Activated T-helper 2 cell treated with anti-CD3 and anti-CD28 coated beads, Interferon-gamma antibody, Interleukin-2, Interleukin-4, amounts not matched to agents 10 μg/mL and 5 μg/mL and 100 μg/mL, durations not matched to agents 14 hours and 24 hours and 36 hours (primary cell): Measurements from ENCODE around the gene HOXB13. TPM values are rescaled to one million over a fixed set of nuclear protein-coding genes. Genes with fewer than 3 reads are reported as not detected.

Source experiments
- DNase-seq: peaks from one replicate; pipeline ENCODE4 v3.0.0; 2021; ENCODE audit warnings: low spot score
- H3K27ac Mint-ChIP-seq: one replicate; pipeline ENCODE4 v1.8.0; 2021; ENCODE audit warnings: mixed read lengths
- H3K27me3 Mint-ChIP-seq: one replicate; pipeline ENCODE4 v1.8.0; 2021; ENCODE audit warnings: low read depth, mixed read lengths
- H3K36me3 Mint-ChIP-seq: one replicate; pipeline ENCODE4 v1.8.0; 2021; ENCODE audit warnings: low read depth, mixed read lengths
- H3K4me1 Mint-ChIP-seq: one replicate; pipeline ENCODE4 v1.8.0; 2021; ENCODE audit warnings: low read depth, mixed read lengths
- H3K4me3 Mint-ChIP-seq: one replicate; pipeline ENCODE4 v1.8.0; 2021; ENCODE audit warnings: low read depth, mild to moderate bottlenecking, moderate library complexity, mixed read lengths
- H3K9me3 Mint-ChIP-seq: one replicate; pipeline ENCODE4 v1.8.0; 2021; ENCODE audit warnings: mixed read lengths
- intact Hi-C: fragments of 100-400 bp; cut with micrococcal nuclease; formaldehyde crosslinking; loops from one replicate; pipeline ENCODE4 v1.15.1; 2023
- total RNA-seq: library from RNA; stranded (reverse); gene quantifications from 2 replicates; pipeline ENCODE4 v1.2.3, GENCODE V29; 2022

HOXB13 gene
- total RNA-seq: not detected in 2 replicates

GRCh38 chr17:48728232-48729231 is at the start of gene HOXB13:
Gene HOXB13, minus strand, starts transcription at chr17:48728750. Its CDS starts 157 bp downstream, at chr17:48728593.
- Mint-ChIP-seq H3K9me3 (no peaks in the 10 kb centered on the region), H3K36me3 (no peaks in the 10 kb centered on the region), H3K4me1 (peaks cover 18% of the 10 kb centered on the region), H3K27ac (no peak within 1 kb of the TSS), H3K27me3 (peaks cover 92% of the 10 kb centered on the region), H3K4me3 (no peak within 1 kb of the TSS)
- intact Hi-C loops: no loop called here
- no peak for DNase-seq

DNA sequence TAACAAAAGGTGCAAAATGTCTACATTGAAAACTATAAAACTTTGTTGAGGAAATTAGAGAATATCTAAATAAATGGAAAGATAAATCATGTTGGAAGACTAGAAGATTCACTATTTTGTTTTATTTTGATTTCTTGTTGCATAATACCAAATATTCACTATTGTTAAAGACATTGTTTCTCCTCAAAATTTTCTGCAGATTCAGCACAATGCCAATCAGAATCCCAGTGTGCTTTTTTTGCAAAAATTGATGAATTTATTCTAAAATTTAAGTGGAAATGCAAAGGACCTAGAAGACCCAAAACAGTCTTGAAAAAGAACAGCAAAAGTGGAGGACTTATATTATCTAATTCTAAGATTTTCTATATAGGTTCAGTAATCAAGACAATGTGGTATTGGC is 48.1 kb upstream of the HOXB13 start:
- H3K4me3 Mint-ChIP-seq: no peak overlapping the region
- intact Hi-C loops: no loop called here
- H3K36me3 Mint-ChIP-seq: no peaks in the 10 kb centered on the region
- no peak overlapping the region for H3K27ac Mint-ChIP-seq
- DNase-seq: no peak
- H3K9me3 Mint-ChIP-seq: no peaks in the 10 kb centered on the region
- peaks cover 29% of the 10 kb centered on the region for H3K27me3 Mint-ChIP-seq
- no peaks in the 10 kb centered on the region for H3K4me1 Mint-ChIP-seq

GRCh38 chr17:48773245-48773644 is 44.7 kb upstream of the HOXB13 start:
- Mint-ChIP-seq H3K36me3 (no peaks in the 10 kb centered on the region), H3K27ac (no peak overlapping the region), H3K4me3 (no peak overlapping the region), H3K9me3 (no peaks in the 10 kb centered on the region), H3K27me3 (peaks cover 27% of the 10 kb centered on the region), H3K4me1 (peaks cover 3% of the 10 kb centered on the region)
- intact Hi-C loops: no loop called here
- DNase-seq: no peak

DNA sequence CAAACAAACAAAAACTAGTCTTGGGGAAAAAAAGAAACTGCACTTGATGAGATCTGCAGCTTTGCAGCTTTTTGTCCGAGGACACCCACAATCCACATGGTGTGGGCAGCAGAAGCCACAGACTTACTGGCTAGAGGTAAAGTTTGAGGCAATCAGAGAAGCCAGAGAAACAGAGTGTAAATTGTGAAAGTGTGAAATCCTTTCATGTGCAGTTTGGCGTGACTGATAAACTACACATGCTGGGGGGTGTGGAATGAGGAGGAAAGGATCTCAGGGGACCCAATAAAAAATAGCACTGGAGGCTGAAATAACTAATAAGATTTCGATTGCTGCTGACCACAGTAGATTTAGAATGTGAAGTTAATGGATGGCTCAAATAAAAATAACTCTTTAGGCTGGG is 42.4 kb upstream of the HOXB13 start:
- Mint-ChIP-seq H3K9me3 (no peaks in the 10 kb centered on the region), H3K27ac (no peak overlapping the region), H3K36me3 (no peaks in the 10 kb centered on the region), H3K4me3 (no peak overlapping the region), H3K4me1 (peaks cover 3% of the 10 kb centered on the region), H3K27me3 (peaks cover 32% of the 10 kb centered on the region)
- DNase-seq: no peak
- intact Hi-C loops: no loop called here

DNA sequence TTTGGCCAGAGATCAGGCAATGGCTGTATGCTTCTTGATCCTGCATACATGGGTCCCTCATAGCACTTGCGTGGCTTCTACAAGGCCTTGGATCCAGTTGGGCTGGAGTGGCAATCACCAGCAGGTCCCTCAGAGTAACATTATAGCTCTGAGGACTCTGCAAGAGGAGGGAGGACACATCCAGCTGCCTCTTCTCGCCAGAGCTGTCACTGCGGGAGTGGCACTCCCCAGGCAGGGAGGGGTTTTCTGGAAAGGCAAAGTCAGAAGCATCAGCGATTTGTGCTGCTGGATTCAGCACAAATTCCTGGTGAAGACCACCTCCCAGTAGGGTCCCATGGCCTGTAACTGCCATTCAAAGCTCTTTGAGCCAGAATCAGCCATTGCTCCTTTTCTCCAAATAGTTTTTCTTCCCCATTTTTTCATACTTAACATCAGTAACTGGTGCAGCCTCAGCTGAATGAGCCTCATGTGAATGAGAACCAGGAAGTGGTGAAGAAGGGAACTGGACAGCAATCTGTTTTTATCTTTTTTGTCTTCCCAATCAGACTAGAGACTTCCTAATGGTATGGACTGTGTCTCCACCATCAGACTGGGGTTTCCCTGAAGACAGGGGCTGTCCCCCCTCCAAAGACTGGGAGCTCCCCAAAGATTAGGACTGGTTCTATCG is 40.6 kb upstream of the HOXB13 start:
- Mint-ChIP-seq H3K9me3 (no peaks in the 10 kb centered on the region), H3K36me3 (no peaks in the 10 kb centered on the region), H3K4me1 (peaks cover 3% of the 10 kb centered on the region), H3K27me3 (peaks cover 31% of the 10 kb centered on the region), H3K4me3 (no peak overlapping the region), H3K27ac (no peak overlapping the region)
- intact Hi-C loops: no loop called here
- no peak for DNase-seq

DNA sequence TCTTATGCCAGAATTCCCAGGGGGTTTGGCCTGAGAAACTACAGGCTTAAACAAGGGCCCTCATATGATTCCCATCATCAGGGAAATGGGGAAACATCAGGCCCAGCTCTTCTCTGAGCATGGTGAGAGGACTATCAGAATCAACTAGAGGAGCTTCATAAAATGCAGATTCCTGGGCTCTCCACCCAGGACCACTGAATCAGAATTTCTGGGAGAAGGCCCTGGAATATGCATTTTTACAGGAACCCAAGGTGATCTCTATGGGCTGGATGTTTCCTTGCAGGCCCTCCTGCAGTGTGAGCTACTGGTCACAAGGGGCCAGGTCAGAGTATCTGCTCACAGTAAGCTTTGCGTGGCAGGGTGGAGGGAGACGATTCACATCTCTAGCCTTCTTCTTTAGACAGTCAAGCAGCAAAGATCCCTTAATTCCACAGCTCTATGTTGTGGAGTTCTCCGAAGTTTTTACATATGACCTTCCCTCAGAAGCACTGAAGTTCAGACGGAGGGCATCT is 38.8 kb upstream of the HOXB13 start:
- Mint-ChIP-seq H3K9me3 (no peaks in the 10 kb centered on the region), H3K4me1 (peaks cover 3% of the 10 kb centered on the region), H3K4me3 (no peak overlapping the region), H3K27me3 (peaks cover 38% of the 10 kb centered on the region), H3K36me3 (no peaks in the 10 kb centered on the region), H3K27ac (no peak overlapping the region)
- intact Hi-C loops: no loop called here
- no peak for DNase-seq

GRCh38 chr17:48761114-48761513 is 32.6 kb upstream of the HOXB13 start:
- intact Hi-C loops: no loop called here
- Mint-ChIP-seq H3K27ac (no peak overlapping the region), H3K4me1 (no peaks in the 10 kb centered on the region), H3K4me3 (no peak overlapping the region), H3K36me3 (no peaks in the 10 kb centered on the region), H3K27me3 (peaks cover 56% of the 10 kb centered on the region), H3K9me3 (no peaks in the 10 kb centered on the region)
- DNase-seq: no peak

- DNase-seq: no peak
- peaks cover 63% of the 10 kb centered on the region for H3K27me3 Mint-ChIP-seq
- H3K9me3 Mint-ChIP-seq: no peaks in the 10 kb centered on the region
- H3K27ac Mint-ChIP-seq: no peak overlapping the region
- H3K4me3 Mint-ChIP-seq: no peak overlapping the region
- H3K4me1 Mint-ChIP-seq: no peaks in the 10 kb centered on the region
- intact Hi-C loops: no loop called here
- H3K36me3 Mint-ChIP-seq: no peaks in the 10 kb centered on the region
Measured at GRCh38 chr17:48760411-48760810, 31.9 kb upstream of the HOXB13 start.

DNA sequence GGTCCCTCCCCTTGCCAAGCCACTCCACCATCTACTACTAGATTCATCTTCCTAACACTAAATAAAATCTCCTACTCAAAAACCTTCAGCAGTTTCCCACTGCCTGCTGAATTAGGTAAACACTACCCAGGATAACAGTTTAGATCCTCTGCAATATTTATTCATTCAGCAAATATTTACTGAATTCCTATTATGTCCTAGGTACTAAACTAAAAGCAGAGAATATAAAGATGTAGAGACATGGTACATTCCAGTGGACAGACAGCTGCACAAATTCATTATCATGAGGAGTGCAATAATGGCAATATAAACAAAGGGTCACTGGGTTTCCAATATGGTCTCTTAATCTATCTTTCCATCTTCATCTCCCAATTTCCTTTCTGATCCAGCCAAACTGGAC is 30.7 kb upstream of the HOXB13 start:
- Mint-ChIP-seq H3K9me3 (no peaks in the 10 kb centered on the region), H3K36me3 (no peaks in the 10 kb centered on the region), H3K4me1 (no peaks in the 10 kb centered on the region), H3K27ac (no peak overlapping the region), H3K4me3 (no peak overlapping the region), H3K27me3 (peaks cover 67% of the 10 kb centered on the region)
- no peak for DNase-seq
- intact Hi-C loops: no loop called here

- intact Hi-C loops: no loop called here
Measured at GRCh38 chr17:48757524-48757961, 29.0 kb upstream of the HOXB13 start.

DNA sequence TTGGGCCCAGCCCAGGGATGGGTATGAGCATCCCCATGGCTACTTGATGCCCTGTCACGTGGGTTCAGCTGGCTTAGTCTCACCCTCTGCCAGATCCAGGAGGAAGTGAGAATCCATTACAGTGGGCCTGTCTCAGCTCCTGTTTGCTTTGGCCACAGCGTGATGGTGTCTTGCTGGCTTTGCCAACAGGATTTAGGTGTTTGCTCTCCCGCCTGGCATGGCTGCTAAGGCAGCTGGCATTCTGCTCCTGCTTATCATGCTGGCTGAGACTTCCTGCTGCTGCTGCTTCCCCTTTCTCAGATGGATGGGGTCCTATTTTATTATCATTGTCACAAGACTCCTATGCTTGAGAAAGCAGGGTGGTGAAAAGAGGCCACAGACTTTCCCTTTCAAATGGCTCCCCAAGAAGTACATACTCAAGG is 28.3 kb upstream of the HOXB13 start:
- intact Hi-C loops: no loop called here
- Mint-ChIP-seq H3K36me3 (no peaks in the 10 kb centered on the region), H3K4me1 (no peaks in the 10 kb centered on the region), H3K27me3 (peaks cover 75% of the 10 kb centered on the region), H3K4me3 (no peak overlapping the region), H3K9me3 (no peaks in the 10 kb centered on the region), H3K27ac (no peak overlapping the region)
- DNase-seq: no peak

More at GRCh38 chr17:48757524-48757961, 29.0 kb upstream of the HOXB13 start:
- H3K4me3 Mint-ChIP-seq: no peak overlapping the region
- no peaks in the 10 kb centered on the region for H3K4me1 Mint-ChIP-seq
- no peak overlapping the region for H3K27ac Mint-ChIP-seq
- no peaks in the 10 kb centered on the region for H3K9me3 Mint-ChIP-seq
- no peak for DNase-seq
- no peaks in the 10 kb centered on the region for H3K36me3 Mint-ChIP-seq
- peaks cover 74% of the 10 kb centered on the region for H3K27me3 Mint-ChIP-seq

- DNase-seq: no peak
- peaks cover 77% of the 10 kb centered on the region for H3K27me3 Mint-ChIP-seq
- intact Hi-C loops: no loop called here
- H3K4me1 Mint-ChIP-seq: no peaks in the 10 kb centered on the region
- no peaks in the 10 kb centered on the region for H3K36me3 Mint-ChIP-seq
- H3K4me3 Mint-ChIP-seq: no peak overlapping the region
- no peaks in the 10 kb centered on the region for H3K9me3 Mint-ChIP-seq
- H3K27ac Mint-ChIP-seq: no peak overlapping the region
Measured at GRCh38 chr17:48755356-48755755, 26.8 kb upstream of the HOXB13 start.
